ENCODE data around the gene C1QTNF9.

DNA sequence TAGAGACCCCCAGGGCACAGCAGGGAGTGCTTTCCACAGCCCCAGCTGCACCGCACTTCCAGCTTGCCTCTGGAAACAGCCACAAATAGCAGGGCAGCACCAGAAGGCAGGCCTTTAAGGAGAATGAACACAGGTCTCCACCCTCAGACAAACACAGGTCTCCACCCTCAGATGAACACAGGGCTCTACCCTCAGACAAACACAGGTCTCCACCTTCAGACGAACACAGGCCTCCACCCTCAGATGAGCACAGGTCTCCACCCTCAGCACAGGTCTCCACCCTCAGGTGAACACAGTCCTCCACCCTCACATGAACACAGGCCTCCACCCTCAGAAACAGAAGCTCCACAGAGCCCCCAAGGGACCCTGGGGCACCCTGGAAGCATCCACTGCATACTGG lies 51.7 kb downstream of the C1QTNF9 start:
- TF ChIP-seq, protein P1, sequence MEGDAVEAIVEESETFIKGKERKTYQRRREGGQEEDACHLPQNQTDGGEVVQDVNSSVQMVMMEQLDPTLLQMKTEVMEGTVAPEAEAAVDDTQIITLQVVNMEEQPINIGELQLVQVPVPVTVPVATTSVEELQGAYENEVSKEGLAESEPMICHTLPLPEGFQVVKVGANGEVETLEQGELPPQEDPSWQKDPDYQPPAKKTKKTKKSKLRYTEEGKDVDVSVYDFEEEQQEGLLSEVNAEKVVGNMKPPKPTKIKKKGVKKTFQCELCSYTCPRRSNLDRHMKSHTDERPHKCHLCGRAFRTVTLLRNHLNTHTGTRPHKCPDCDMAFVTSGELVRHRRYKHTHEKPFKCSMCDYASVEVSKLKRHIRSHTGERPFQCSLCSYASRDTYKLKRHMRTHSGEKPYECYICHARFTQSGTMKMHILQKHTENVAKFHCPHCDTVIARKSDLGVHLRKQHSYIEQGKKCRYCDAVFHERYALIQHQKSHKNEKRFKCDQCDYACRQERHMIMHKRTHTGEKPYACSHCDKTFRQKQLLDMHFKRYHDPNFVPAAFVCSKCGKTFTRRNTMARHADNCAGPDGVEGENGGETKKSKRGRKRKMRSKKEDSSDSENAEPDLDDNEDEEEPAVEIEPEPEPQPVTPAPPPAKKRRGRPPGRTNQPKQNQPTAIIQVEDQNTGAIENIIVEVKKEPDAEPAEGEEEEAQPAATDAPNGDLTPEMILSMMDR (IDR thresholded peaks at IDR 0.05; ENCODE audit: poor library complexity) = no peak
- TF ChIP-seq EZH2phosphoT487 (IDR thresholded peaks at IDR 0.05; ENCODE audit: low read depth, severe bottlenecking, unreplicated experiment) = no peak
